Measurements from ENCODE around the gene DTX1. TPM values are rescaled to one million over a fixed set of nuclear protein-coding genes. Genes with fewer than 3 reads are reported as not detected.

DTX1 gene
- total RNA-seq, 4 donors from 2014 or later, result 2.4 to 8.6 (median 3.1) TPM

GRCh38 chr12:113081873-113082272 lies 25.3 kb downstream of the DTX1 start:
- TF ChIP-seq CTCF (IDR thresholded peaks at IDR 0.05) (no peak), POLR2A (IDR thresholded peaks at IDR 0.05) (no peak)
- Histone ChIP-seq H3K27ac (no peak overlapping the region), H3K4me1 (no peaks in the 10 kb centered on the region), H3K4me3 (no peak overlapping the region), H3K9me3 (no peaks in the 10 kb centered on the region), H3K36me3 (no peaks in the 10 kb centered on the region), H3K27me3 (no peaks in the 10 kb centered on the region)
- DNase-seq, result no peak
- intact Hi-C loops (cut with DNase I; ENCODE audit: low total_unique reads), result no loop called here

- Histone ChIP-seq H3K36me3 (no peaks in the 10 kb centered on the region), H3K27me3 (no peaks in the 10 kb centered on the region), H3K27ac (no peak overlapping the region), H3K4me1 (no peaks in the 10 kb centered on the region), H3K9me3 (no peaks in the 10 kb centered on the region), H3K4me3 (no peak overlapping the region)
- TF ChIP-seq CTCF (IDR thresholded peaks at IDR 0.05) (no peak), POLR2A (IDR thresholded peaks at IDR 0.05) (no peak)
- DNase-seq, result no peak
- intact Hi-C loops (cut with DNase I; ENCODE audit: low total_unique reads), result no loop called here
Measured at GRCh38 chr12:113082486-113083148, 26.1 kb downstream of the DTX1 start.

- intact Hi-C loops (cut with DNase I; ENCODE audit: low total_unique reads), result no loop called here
- peak in 1 of 2 donors; percentile 28 for DNase-seq
Measured at GRCh38 chr12:113083863-113084435, 27.4 kb downstream of the DTX1 start.

GRCh38 chr12:113086249-113087164 lies 30.0 kb downstream of the DTX1 start:
- intact Hi-C loops (cut with DNase I; ENCODE audit: low total_unique reads), result no loop called here
- no peaks in the 10 kb centered on the region for H3K36me3 ChIP-seq
- no peak overlapping the region for H3K27ac ChIP-seq
- TF ChIP-seq POLR2A (IDR thresholded peaks at IDR 0.05) (no peak), CTCF (IDR thresholded peaks at IDR 0.05) (no peak)
- no peak overlapping the region for H3K4me3 ChIP-seq
- H3K27me3 ChIP-seq, result no peaks in the 10 kb centered on the region
- DNase-seq, result no peak
- no peaks in the 10 kb centered on the region for H3K4me1 ChIP-seq
- no peaks in the 10 kb centered on the region for H3K9me3 ChIP-seq

More at GRCh38 chr12:113083863-113084435, 27.4 kb downstream of the DTX1 start:
- TF ChIP-seq CTCF (IDR thresholded peaks at IDR 0.05), result no peak
- no peak for TF ChIP-seq POLR2A (IDR thresholded peaks at IDR 0.05)
- no peaks in the 10 kb centered on the region for H3K4me1 ChIP-seq
- H3K9me3 ChIP-seq, result no peaks in the 10 kb centered on the region
- no peak overlapping the region for H3K27ac ChIP-seq
- H3K27me3 ChIP-seq, result no peaks in the 10 kb centered on the region
- H3K4me3 ChIP-seq, result no peak overlapping the region
- no peaks in the 10 kb centered on the region for H3K36me3 ChIP-seq

GRCh38 chr12:113087193-113087592 lies 30.7 kb downstream of the DTX1 start:
- Histone ChIP-seq H3K27ac (no peak overlapping the region), H3K4me3 (no peak overlapping the region), H3K36me3 (no peaks in the 10 kb centered on the region), H3K4me1 (no peaks in the 10 kb centered on the region), H3K9me3 (no peaks in the 10 kb centered on the region), H3K27me3 (no peaks in the 10 kb centered on the region)
- intact Hi-C loops (cut with DNase I; ENCODE audit: low total_unique reads), result no loop called here
- no peak for TF ChIP-seq POLR2A (IDR thresholded peaks at IDR 0.05)
- no peak for TF ChIP-seq CTCF (IDR thresholded peaks at IDR 0.05)
- no peak for DNase-seq

Data from uterus (tissue), 4 donors.